GM23338 (cell line): ENCODE results near the gene RNF114. TPM values are rescaled to one million over a fixed set of nuclear protein-coding genes. Genes with fewer than 3 reads are reported as not detected.

Experiments used
- ATAC-seq: fragments of 200-7000 bp; cut with Tn5 transposase; 3 replicates; pipeline ENCODE4 v1.9.1; 2020
- DNase-seq: peaks from one replicate; pipeline ENCODE4 v3.0.0-alpha.2; 2015; ENCODE audit warnings: low spot score
- H2AFZ ChIP-seq: fragments of 200-600 bp; sonication (generic); 2 replicates; pipeline ENCODE4 v1.8.0; 2016; ENCODE audit warnings: antibody characterized with exemption, mild to moderate bottlenecking, moderate library complexity
- H3F3A ChIP-seq: fragments of 200-600 bp; sonication (generic); replicated peaks from 2 replicates; pipeline ENCODE4 v1.8.0; 2017; ENCODE audit warnings: antibody characterized with exemption, mixed run types, low read depth
- H3K27ac ChIP-seq: fragments of 200-600 bp; sonication (generic); 2 replicates; pipeline ENCODE4 v1.6.1; 2016; ENCODE audit warnings: low read depth
- H3K27me3 ChIP-seq: fragments of 200-600 bp; sonication (generic); 2 replicates; pipeline ENCODE4 v1.8.0; 2016; ENCODE audit warnings: mild to moderate bottlenecking, mixed run types, moderate library complexity; ENCODE audit not compliant: insufficient read depth
- H3K36me3 ChIP-seq: fragments of 200-600 bp; sonication (generic); 2 replicates; pipeline ENCODE4 v1.8.0; 2016; ENCODE audit warnings: mild to moderate bottlenecking; ENCODE audit not compliant: insufficient read depth
- H3K4me1 ChIP-seq: fragments of 200-600 bp; sonication (generic); 2 replicates; pipeline ENCODE4 v1.8.0; 2016; ENCODE audit warnings: mild to moderate bottlenecking, moderate library complexity; ENCODE audit not compliant: insufficient read depth
- H3K4me2 ChIP-seq: fragments of 200-600 bp; sonication (generic); 2 replicates; pipeline ENCODE4 v1.7.1; 2017; ENCODE audit warnings: mixed run types
- H3K4me3 ChIP-seq: fragments of 200-600 bp; sonication (generic); 2 replicates; pipeline ENCODE4 v1.6.1; 2016; ENCODE audit warnings: mixed run types
- H3K79me2 ChIP-seq: fragments of 200-600 bp; sonication (generic); replicated peaks from 2 replicates; pipeline ENCODE4 v1.8.0; 2017; ENCODE audit warnings: mild to moderate bottlenecking; ENCODE audit not compliant: insufficient read depth
- H3K9me2 ChIP-seq: fragments of 200-600 bp; sonication (generic); 2 replicates; pipeline ENCODE4 v1.8.0; 2017; ENCODE audit not compliant: insufficient read depth
- H4K20me1 ChIP-seq: fragments of 200-600 bp; sonication (generic); replicated peaks from 2 replicates; pipeline ENCODE4 v1.8.0; 2017; ENCODE audit warnings: mild to moderate bottlenecking; ENCODE audit not compliant: insufficient read depth
- H3K27ac Mint-ChIP-seq: 2 replicates; pipeline ENCODE4 v1.8.0; 2020; ENCODE audit warnings: inconsistent platforms, mild to moderate bottlenecking, moderate library complexity, mixed read lengths
- H3K27me3 Mint-ChIP-seq: 3 replicates; pipeline ENCODE4 v1.8.0; 2022; ENCODE audit warnings: low read depth, mild to moderate bottlenecking, moderate library complexity, mixed read lengths, inconsistent platforms; ENCODE audit not compliant: insufficient read depth, poor library complexity
- H3K36me3 Mint-ChIP-seq: 3 replicates; pipeline ENCODE4 v1.8.0; 2021; ENCODE audit warnings: low read depth, mild to moderate bottlenecking, inconsistent platforms, moderate library complexity, mixed read lengths
- H3K4me1 Mint-ChIP-seq: 3 replicates; pipeline ENCODE4 v1.8.0; 2020; ENCODE audit warnings: mild to moderate bottlenecking, inconsistent platforms, mixed read lengths
- H3K4me3 Mint-ChIP-seq: 3 replicates; pipeline ENCODE4 v1.8.0; 2021; ENCODE audit warnings: moderate library complexity, mild to moderate bottlenecking, inconsistent platforms, mixed read lengths
- H3K9me3 Mint-ChIP-seq: 3 replicates; pipeline ENCODE4 v1.8.0; 2020; ENCODE audit warnings: moderate library complexity, mild to moderate bottlenecking, inconsistent platforms, mixed read lengths
- EZH2 ChIP-seq: fragments of 200-600 bp; sonication (generic); IDR thresholded peaks from one replicate; pipeline ENCODE4 v1.8.0; 2017; ENCODE audit warnings: antibody characterized with exemption, mild to moderate bottlenecking, low read depth; ENCODE audit not compliant: unreplicated experiment
- POLR2AphosphoS5 ChIP-seq: IDR thresholded peaks from 2 replicates; pipeline ENCODE4 v1.6.1; 2016; ENCODE audit warnings: antibody characterized with exemption, low read depth
- STAT1 ChIP-seq: IDR thresholded peaks from one replicate; pipeline ENCODE4 v1.6.1; 2016; ENCODE audit warnings: antibody characterized with exemption; ENCODE audit not compliant: unreplicated experiment
- polyA plus RNA-seq: library from polyadenylated mRNA; unstranded; fragments of >200 nt; fragmentation: Nextera tagmentation; extraction: Ambion mirVana; gene quantifications from 2 replicates; pipeline ENCODE4 v1.2.1, GENCODE V29; 2016
- total RNA-seq: library from RNA; depleted of rRNA; stranded (reverse); fragments of >200 nt; shearing (Covaris generic); gene quantifications from 2 replicates; pipeline ENCODE4 v1.2.3, GENCODE V29; 2014
- TF ChIP-seq, protein P1 (sequence below): IDR thresholded peaks from one replicate; pipeline ENCODE4 v1.6.1; 2018; ENCODE audit warnings: antibody characterized with exemption; ENCODE audit not compliant: unreplicated experiment
- TF ChIP-seq, protein P2 (sequence below), 2 experiments: fragments of 200-600 bp in 1 of 2; sonication (generic) in 1 of 2; conservative IDR thresholded peaks; 2 replicates each; pipeline versions ENCODE4 v1.5.1 to v1.6.1; 2016 to 2017; ENCODE audit warnings: antibody characterized with exemption in 2 of 2, low read depth in 2 of 2, mild to moderate bottlenecking in 2 of 2, moderate library complexity in 1 of 2
- TF ChIP-seq, protein P3 (sequence below): fragments of 250-450 bp; sonication (Bioruptor Pico); IDR thresholded peaks from 2 replicates; pipeline ENCODE4 v1.5.0; 2020; ENCODE audit warnings: mild to moderate bottlenecking, moderate library complexity
- TF ChIP-seq, protein P4 (sequence below): IDR thresholded peaks from 2 replicates; pipeline ENCODE4 v1.6.1; 2016; ENCODE audit warnings: antibody characterized with exemption

The RNF114 gene
- total and polyA plus RNA-seq, 2 experiments from 2014 or later: 155 to 279 TPM

DNA sequence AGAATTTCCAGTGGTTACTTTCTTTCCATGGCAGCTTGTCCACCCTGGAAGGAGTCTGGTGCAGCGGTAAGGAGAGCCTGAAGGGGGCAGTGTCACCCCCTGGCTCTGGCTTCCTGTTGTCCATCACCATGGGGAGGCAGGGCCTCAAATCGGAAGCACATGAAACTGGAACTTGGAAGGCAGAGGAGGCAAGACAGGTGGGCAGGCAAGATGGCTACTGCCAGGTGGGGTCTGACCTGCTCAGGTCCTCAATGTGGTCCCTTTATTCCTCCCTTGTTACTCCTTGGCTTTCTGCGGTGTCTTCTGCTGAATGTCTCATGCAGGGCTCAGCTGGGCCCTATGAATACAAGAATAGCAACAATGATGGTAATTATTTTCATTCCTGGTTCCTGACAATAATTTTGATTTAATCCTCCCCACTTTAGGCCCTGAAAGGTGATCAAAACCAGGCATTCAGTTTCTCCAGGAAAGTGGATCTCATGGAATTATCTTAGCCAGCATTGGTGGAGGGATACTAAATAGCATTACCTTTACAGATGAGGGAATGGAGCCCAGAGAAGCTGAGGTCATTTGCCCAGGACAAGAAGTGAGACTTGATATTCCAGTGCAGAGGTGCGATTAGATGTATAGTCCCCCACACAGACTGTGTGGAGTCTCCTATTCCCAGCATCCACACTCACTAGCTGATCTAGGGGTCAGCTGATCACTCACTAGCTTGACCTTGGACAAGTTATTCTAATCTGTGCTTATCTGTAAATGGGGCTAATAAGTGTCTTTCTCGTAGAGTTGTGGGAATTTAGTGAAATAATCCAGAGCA, 29.0 kb downstream of the RNF114 start:
- Histone ChIP-seq H3K4me3 (no peak overlapping the region), H3K27me3 (no peaks in the 10 kb centered on the region), H3K79me2 (no peaks in the 10 kb centered on the region), H3F3A (no peaks in the 10 kb centered on the region), H2AFZ (no peak overlapping the region), H4K20me1 (no peaks in the 10 kb centered on the region), H3K27ac (no peak overlapping the region), H3K4me1 (no peaks in the 10 kb centered on the region; the same call in 1 of the 2 replicates), H3K9me2 (no peaks in the 10 kb centered on the region), H3K36me3 (0 out of 2 replicates have a peak, but pooled peaks cover under 1% of the 10 kb centered on the region), H3K4me2 (no peak overlapping the region)
- Mint-ChIP-seq H3K9me3 (no peaks in the 10 kb centered on the region), H3K27me3 (peaks cover 2% of the 10 kb centered on the region), H3K4me1 (peaks cover 2% of the 10 kb centered on the region; the same call in 2 of the 3 replicates), H3K36me3 (peaks cover 6% of the 10 kb centered on the region), H3K27ac (no peak overlapping the region), H3K4me3 (no peak overlapping the region)
- DNase-seq (peak; percentile 89), ATAC-seq (peak; percentile 94)
- TF ChIP-seq, protein P1, sequence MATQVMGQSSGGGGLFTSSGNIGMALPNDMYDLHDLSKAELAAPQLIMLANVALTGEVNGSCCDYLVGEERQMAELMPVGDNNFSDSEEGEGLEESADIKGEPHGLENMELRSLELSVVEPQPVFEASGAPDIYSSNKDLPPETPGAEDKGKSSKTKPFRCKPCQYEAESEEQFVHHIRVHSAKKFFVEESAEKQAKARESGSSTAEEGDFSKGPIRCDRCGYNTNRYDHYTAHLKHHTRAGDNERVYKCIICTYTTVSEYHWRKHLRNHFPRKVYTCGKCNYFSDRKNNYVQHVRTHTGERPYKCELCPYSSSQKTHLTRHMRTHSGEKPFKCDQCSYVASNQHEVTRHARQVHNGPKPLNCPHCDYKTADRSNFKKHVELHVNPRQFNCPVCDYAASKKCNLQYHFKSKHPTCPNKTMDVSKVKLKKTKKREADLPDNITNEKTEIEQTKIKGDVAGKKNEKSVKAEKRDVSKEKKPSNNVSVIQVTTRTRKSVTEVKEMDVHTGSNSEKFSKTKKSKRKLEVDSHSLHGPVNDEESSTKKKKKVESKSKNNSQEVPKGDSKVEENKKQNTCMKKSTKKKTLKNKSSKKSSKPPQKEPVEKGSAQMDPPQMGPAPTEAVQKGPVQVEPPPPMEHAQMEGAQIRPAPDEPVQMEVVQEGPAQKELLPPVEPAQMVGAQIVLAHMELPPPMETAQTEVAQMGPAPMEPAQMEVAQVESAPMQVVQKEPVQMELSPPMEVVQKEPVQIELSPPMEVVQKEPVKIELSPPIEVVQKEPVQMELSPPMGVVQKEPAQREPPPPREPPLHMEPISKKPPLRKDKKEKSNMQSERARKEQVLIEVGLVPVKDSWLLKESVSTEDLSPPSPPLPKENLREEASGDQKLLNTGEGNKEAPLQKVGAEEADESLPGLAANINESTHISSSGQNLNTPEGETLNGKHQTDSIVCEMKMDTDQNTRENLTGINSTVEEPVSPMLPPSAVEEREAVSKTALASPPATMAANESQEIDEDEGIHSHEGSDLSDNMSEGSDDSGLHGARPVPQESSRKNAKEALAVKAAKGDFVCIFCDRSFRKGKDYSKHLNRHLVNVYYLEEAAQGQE: no peak
- no peak for TF ChIP-seq EZH2
- TF ChIP-seq POLR2AphosphoS5: no peak
- TF ChIP-seq, protein P2, sequence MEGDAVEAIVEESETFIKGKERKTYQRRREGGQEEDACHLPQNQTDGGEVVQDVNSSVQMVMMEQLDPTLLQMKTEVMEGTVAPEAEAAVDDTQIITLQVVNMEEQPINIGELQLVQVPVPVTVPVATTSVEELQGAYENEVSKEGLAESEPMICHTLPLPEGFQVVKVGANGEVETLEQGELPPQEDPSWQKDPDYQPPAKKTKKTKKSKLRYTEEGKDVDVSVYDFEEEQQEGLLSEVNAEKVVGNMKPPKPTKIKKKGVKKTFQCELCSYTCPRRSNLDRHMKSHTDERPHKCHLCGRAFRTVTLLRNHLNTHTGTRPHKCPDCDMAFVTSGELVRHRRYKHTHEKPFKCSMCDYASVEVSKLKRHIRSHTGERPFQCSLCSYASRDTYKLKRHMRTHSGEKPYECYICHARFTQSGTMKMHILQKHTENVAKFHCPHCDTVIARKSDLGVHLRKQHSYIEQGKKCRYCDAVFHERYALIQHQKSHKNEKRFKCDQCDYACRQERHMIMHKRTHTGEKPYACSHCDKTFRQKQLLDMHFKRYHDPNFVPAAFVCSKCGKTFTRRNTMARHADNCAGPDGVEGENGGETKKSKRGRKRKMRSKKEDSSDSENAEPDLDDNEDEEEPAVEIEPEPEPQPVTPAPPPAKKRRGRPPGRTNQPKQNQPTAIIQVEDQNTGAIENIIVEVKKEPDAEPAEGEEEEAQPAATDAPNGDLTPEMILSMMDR (conservative IDR thresholded peaks at IDR 0.05; ENCODE audit: low read depth in 2 of 2): peak; percentile 91 to 97
- TF ChIP-seq STAT1: no peak
- TF ChIP-seq, protein P3, sequence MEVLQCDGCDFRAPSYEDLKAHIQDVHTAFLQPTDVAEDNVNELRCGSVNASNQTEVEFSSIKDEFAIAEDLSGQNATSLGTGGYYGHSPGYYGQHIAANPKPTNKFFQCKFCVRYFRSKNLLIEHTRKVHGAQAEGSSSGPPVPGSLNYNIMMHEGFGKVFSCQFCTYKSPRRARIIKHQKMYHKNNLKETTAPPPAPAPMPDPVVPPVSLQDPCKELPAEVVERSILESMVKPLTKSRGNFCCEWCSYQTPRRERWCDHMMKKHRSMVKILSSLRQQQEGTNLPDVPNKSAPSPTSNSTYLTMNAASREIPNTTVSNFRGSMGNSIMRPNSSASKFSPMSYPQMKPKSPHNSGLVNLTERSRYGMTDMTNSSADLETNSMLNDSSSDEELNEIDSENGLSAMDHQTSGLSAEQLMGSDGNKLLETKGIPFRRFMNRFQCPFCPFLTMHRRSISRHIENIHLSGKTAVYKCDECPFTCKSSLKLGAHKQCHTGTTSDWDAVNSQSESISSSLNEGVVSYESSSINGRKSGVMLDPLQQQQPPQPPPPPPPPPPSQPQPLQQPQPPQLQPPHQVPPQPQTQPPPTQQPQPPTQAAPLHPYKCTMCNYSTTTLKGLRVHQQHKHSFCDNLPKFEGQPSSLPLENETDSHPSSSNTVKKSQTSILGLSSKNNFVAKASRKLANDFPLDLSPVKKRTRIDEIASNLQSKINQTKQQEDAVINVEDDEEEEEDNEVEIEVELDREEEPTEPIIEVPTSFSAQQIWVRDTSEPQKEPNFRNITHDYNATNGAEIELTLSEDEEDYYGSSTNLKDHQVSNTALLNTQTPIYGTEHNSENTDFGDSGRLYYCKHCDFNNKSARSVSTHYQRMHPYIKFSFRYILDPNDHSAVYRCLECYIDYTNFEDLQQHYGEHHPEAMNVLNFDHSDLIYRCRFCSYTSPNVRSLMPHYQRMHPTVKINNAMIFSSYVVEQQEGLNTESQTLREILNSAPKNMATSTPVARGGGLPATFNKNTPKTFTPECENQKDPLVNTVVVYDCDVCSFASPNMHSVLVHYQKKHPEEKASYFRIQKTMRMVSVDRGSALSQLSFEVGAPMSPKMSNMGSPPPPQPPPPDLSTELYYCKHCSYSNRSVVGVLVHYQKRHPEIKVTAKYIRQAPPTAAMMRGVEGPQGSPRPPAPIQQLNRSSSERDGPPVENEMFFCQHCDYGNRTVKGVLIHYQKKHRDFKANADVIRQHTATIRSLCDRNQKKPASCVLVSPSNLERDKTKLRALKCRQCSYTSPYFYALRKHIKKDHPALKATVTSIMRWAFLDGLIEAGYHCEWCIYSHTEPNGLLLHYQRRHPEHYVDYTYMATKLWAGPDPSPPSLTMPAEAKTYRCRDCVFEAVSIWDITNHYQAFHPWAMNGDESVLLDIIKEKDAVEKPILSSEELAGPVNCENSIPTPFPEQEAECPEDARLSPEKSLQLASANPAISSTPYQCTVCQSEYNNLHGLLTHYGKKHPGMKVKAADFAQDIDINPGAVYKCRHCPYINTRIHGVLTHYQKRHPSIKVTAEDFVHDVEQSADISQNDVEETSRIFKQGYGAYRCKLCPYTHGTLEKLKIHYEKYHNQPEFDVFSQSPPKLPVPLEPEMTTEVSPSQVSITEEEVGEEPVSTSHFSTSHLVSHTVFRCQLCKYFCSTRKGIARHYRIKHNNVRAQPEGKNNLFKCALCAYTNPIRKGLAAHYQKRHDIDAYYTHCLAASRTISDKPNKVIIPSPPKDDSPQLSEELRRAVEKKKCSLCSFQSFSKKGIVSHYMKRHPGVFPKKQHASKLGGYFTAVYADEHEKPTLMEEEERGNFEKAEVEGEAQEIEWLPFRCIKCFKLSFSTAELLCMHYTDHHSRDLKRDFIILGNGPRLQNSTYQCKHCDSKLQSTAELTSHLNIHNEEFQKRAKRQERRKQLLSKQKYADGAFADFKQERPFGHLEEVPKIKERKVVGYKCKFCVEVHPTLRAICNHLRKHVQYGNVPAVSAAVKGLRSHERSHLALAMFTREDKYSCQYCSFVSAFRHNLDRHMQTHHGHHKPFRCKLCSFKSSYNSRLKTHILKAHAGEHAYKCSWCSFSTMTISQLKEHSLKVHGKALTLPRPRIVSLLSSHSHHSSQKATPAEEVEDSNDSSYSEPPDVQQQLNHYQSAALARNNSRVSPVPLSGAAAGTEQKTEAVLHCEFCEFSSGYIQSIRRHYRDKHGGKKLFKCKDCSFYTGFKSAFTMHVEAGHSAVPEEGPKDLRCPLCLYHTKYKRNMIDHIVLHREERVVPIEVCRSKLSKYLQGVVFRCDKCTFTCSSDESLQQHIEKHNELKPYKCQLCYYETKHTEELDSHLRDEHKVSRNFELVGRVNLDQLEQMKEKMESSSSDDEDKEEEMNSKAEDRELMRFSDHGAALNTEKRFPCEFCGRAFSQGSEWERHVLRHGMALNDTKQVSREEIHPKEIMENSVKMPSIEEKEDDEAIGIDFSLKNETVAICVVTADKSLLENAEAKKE: no peak
- TF ChIP-seq, protein P4, sequence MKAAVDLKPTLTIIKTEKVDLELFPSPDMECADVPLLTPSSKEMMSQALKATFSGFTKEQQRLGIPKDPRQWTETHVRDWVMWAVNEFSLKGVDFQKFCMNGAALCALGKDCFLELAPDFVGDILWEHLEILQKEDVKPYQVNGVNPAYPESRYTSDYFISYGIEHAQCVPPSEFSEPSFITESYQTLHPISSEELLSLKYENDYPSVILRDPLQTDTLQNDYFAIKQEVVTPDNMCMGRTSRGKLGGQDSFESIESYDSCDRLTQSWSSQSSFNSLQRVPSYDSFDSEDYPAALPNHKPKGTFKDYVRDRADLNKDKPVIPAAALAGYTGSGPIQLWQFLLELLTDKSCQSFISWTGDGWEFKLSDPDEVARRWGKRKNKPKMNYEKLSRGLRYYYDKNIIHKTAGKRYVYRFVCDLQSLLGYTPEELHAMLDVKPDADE: no peak
